Measurements from ENCODE around the gene MYO1H.

DNA sequence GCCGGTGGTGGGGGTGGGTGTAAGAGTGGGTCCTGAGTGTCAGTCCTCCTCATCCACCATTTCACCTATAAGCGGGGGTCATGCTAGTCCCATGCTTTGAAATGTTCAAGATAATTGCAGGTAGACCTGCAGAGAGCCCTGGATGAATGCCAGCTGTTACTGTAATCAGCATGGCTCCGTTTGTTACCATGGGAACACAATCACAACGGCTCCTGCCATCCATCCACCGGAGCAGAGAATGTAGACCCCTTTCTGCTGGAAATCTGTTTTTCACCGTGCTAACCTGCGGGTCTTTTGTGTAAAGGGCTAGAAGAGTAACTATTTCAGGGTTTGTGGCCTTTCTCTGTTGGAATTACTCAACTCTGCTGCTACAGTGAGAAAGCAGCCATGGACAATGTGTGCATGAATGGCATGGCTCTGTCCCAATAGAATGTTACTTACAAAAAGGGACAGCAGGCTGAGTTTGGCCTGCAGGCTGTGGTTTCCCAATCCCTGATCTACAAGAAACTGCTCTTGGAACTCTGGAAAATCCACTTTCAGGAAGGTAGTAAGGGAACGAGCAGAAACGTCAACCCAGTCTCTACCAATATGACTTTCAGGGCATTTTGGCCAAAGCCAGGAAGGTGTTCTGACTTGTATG lies 93.3 kb downstream of the MYO1H start:
- TF ChIP-seq, protein P1, sequence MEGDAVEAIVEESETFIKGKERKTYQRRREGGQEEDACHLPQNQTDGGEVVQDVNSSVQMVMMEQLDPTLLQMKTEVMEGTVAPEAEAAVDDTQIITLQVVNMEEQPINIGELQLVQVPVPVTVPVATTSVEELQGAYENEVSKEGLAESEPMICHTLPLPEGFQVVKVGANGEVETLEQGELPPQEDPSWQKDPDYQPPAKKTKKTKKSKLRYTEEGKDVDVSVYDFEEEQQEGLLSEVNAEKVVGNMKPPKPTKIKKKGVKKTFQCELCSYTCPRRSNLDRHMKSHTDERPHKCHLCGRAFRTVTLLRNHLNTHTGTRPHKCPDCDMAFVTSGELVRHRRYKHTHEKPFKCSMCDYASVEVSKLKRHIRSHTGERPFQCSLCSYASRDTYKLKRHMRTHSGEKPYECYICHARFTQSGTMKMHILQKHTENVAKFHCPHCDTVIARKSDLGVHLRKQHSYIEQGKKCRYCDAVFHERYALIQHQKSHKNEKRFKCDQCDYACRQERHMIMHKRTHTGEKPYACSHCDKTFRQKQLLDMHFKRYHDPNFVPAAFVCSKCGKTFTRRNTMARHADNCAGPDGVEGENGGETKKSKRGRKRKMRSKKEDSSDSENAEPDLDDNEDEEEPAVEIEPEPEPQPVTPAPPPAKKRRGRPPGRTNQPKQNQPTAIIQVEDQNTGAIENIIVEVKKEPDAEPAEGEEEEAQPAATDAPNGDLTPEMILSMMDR (IDR thresholded peaks at IDR 0.05; ENCODE audit: low read depth, low read length), result no peak
- no peak for TF ChIP-seq MYC (IDR thresholded peaks at IDR 0.05; ENCODE audit: low read depth, low read length)
- TF ChIP-seq POLR2A (IDR thresholded peaks at IDR 0.05; ENCODE audit: extremely low read depth, insufficient read length), result no peak
